HCT116 (cell line): Measurements from ENCODE around the gene ALX4. TPM values are rescaled to one million over a fixed set of nuclear protein-coding genes. Genes with fewer than 3 reads are reported as not detected.

Source experiments
- ATAC-seq: fragments of 200-7000 bp; cut with Tn5 transposase; 2 replicates; pipeline ENCODE4 v1.9.1; 2020; ENCODE audit warnings: mild to moderate bottlenecking, moderate library complexity
- BruUV-seq: library from RNA; stranded (reverse); fragments of 400-500 nt; replicated peaks from 2 replicates; lab custom pipeline; 2021; lab: Mats Ljungman, UMichigan
- CTCF ChIA-PET: fragments of 300-600 bp; sonication (Branson Sonifier 250); formaldehyde crosslinking; loops from one replicate; lab custom pipeline; 2021; ENCODE audit warnings: antibody characterized with exemption; lab: Charles Lee
- POLR2A ChIA-PET: fragments of 300-600, 350-600 bp; sonication (Branson Sonifier 250); formaldehyde crosslinking; loops from one replicate; lab custom pipeline; 2021; ENCODE audit warnings: antibody characterized with exemption; lab: Charles Lee
- RAD21 ChIA-PET, 2 experiments: fragments of 300-600 bp; sonication (Branson Sonifier 250); formaldehyde crosslinking; loops; one replicate each; lab custom pipeline; 2023; ENCODE audit warnings: low total read pairs in 2 of 2; ENCODE audit not compliant: uncharacterized antibody in 2 of 2, unreplicated experiment in 2 of 2, low non-redundant PET in 1 of 2; lab: Charles Lee
- DNase-seq: peaks from one replicate; pipeline ENCODE4 v3.0.0-alpha.2; 2010; ENCODE audit warnings: low read depth, low spot score
- H2AFZ ChIP-seq: fragments of 200-600 bp; shearing (Covaris generic), sonication (generic); 2 replicates; pipeline ENCODE4 v1.6.1; 2017; ENCODE audit warnings: low read depth, mixed run types, mixed read lengths, antibody characterized with exemption, low read length; ENCODE audit not compliant: poor library complexity, severe bottlenecking
- H3K27ac ChIP-seq: 2 replicates; pipeline ENCODE4 v1.5.1; 2012; ENCODE audit warnings: low read depth, low read length
- H3K27me3 ChIP-seq: fragments of 200-600 bp; sonication (generic); 2 replicates; pipeline ENCODE4 v1.6.1; 2016; ENCODE audit warnings: mixed run types, low read length, mixed read lengths; ENCODE audit not compliant: insufficient read depth
- H3K36me3 ChIP-seq, 2 experiments: fragments of 200-500 bp in 1 of 2; fragments of 200-600 bp in 1 of 2; sonication (Bioruptor generic) in 1 of 2; sonication (generic) in 1 of 2; 2 replicates each; pipeline versions ENCODE4 v1.5.1 to v1.6.1; 2014 to 2016; ENCODE audit warnings: low read length in 2 of 2, inconsistent platforms in 1 of 2, mixed read lengths in 1 of 2, mixed run types in 1 of 2; ENCODE audit not compliant: insufficient read depth in 2 of 2, control insufficient read depth in 1 of 2
- H3K4me1 ChIP-seq, 2 experiments: fragments of 200-600 bp in 1 of 2; sonication (generic) in 1 of 2; 2 replicates each; pipeline versions ENCODE4 v1.5.1 to v1.6.1; 2012 to 2017; ENCODE audit warnings: low read length in 2 of 2, inconsistent platforms in 1 of 2, mild to moderate bottlenecking in 1 of 2, mixed read lengths in 1 of 2, mixed run types in 1 of 2, moderate library complexity in 1 of 2; ENCODE audit not compliant: insufficient read depth in 2 of 2, control insufficient read depth in 1 of 2
- H3K4me2 ChIP-seq: fragments of 200-600 bp; sonication (generic); 2 replicates; pipeline ENCODE4 v1.6.1; 2017; ENCODE audit warnings: mixed run types, low read length, mixed read lengths
- H3K4me3 ChIP-seq, 2 experiments: fragments of 200-600 bp in 1 of 2; sonication (generic) in 1 of 2; replicated peaks in 1 of 2; 2 replicates each; pipeline ENCODE4 v1.5.1; 2011 to 2016; ENCODE audit warnings: low read length in 2 of 2, control low read depth in 1 of 2, low read depth in 1 of 2, mild to moderate bottlenecking in 1 of 2, mixed read lengths in 1 of 2, mixed run types in 1 of 2
- H3K79me2 ChIP-seq: fragments of 200-600 bp; sonication (generic); 2 replicates; pipeline ENCODE4 v1.6.1; 2017; ENCODE audit warnings: mild to moderate bottlenecking, mixed run types, low read length, moderate library complexity, mixed read lengths; ENCODE audit not compliant: insufficient read depth
- H3K9ac ChIP-seq: fragments of 200-600 bp; sonication (generic); 2 replicates; pipeline ENCODE4 v1.6.1; 2016; ENCODE audit warnings: low read length, mixed read lengths
- H3K9me2 ChIP-seq: fragments of 200-600 bp; sonication (generic), shearing (Covaris generic); 2 replicates; pipeline ENCODE4 v1.6.1; 2017; ENCODE audit warnings: mixed run types, mild to moderate bottlenecking, moderate library complexity; ENCODE audit not compliant: insufficient read depth
- H3K9me3 ChIP-seq, 2 experiments: fragments of 200-500 bp in 1 of 2; fragments of 200-600 bp in 1 of 2; sonication (Bioruptor generic) in 1 of 2; sonication (generic) in 1 of 2; 2 replicates each; pipeline ENCODE4 v1.6.1; 2014 to 2017; ENCODE audit warnings: low read length in 2 of 2, mixed read lengths in 2 of 2, inconsistent platforms in 1 of 2, low read depth in 1 of 2, mild to moderate bottlenecking in 1 of 2, mixed run types in 1 of 2, moderate library complexity in 1 of 2; ENCODE audit not compliant: control insufficient read depth in 1 of 2, insufficient read depth in 1 of 2
- H4K20me1 ChIP-seq: fragments of 200-600 bp; sonication (generic), shearing (Covaris generic); 2 replicates; pipeline ENCODE4 v1.6.1; 2017; ENCODE audit warnings: mixed run types, mild to moderate bottlenecking, moderate library complexity; ENCODE audit not compliant: insufficient read depth
- CBX3 ChIP-seq: IDR thresholded peaks from 2 replicates; pipeline ENCODE4 v1.6.1; 2012; ENCODE audit warnings: low read depth
- CTCF ChIP-seq, 3 experiments: fragments of 200-600 bp in 1 of 3; sonication (generic) in 1 of 3; IDR thresholded peaks in 2 of 3; conservative IDR thresholded peaks in 1 of 3; 2 replicates each; pipeline ENCODE4 v1.5.1; 2012 to 2017; ENCODE audit warnings: low read depth in 2 of 3, low read length in 2 of 3, antibody characterized with exemption in 1 of 3, borderline replicate concordance in 1 of 3, control low read depth in 1 of 3, mild to moderate bottlenecking in 1 of 3, mixed read lengths in 1 of 3, mixed run types in 1 of 3, moderate library complexity in 1 of 3; ENCODE audit not compliant: insufficient read depth in 1 of 3
- EGR1 ChIP-seq: IDR thresholded peaks from 2 replicates; pipeline ENCODE4 v1.6.1; 2012; ENCODE audit warnings: low read depth
- FOSL1 ChIP-seq: IDR thresholded peaks from 2 replicates; pipeline ENCODE4 v1.6.1; 2012; ENCODE audit warnings: low read depth
- POLR2AphosphoS5 ChIP-seq: IDR thresholded peaks from 2 replicates; pipeline ENCODE4 v1.6.1; 2011; ENCODE audit warnings: mild to moderate bottlenecking, low read depth, low read length, moderate library complexity
- REST ChIP-seq: IDR thresholded peaks from 2 replicates; pipeline ENCODE4 v1.6.1; 2012; ENCODE audit warnings: low read depth
- SP1 ChIP-seq: IDR thresholded peaks from 2 replicates; pipeline ENCODE4 v1.6.1; 2012; ENCODE audit warnings: low read depth
- SRF ChIP-seq: IDR thresholded peaks from 2 replicates; pipeline ENCODE4 v1.6.1; 2012; ENCODE audit warnings: low read depth
- YY1 ChIP-seq: IDR thresholded peaks from 2 replicates; pipeline ENCODE4 v1.6.1; 2011; ENCODE audit warnings: low read length, low read depth, moderate library complexity, mild to moderate bottlenecking; ENCODE audit not compliant: insufficient replicate concordance; ENCODE audit errors: extremely low read depth
- ZBTB33 ChIP-seq: IDR thresholded peaks from 2 replicates; pipeline ENCODE4 v1.6.1; 2011; ENCODE audit warnings: mild to moderate bottlenecking, low read length, moderate library complexity; ENCODE audit not compliant: insufficient replicate concordance; ENCODE audit errors: extremely low read depth
- intact Hi-C: fragments of 100-400 bp; cut with micrococcal nuclease; formaldehyde crosslinking; loops from 2 replicates; pipeline ENCODE4 v1.10.0; 2022
- total RNA-seq: library from RNA; stranded (reverse); gene quantifications from one replicate; pipeline ENCODE4 v1.2.1, GENCODE V29; 2021; ENCODE audit not compliant: unreplicated experiment

Gene ALX4
- total RNA-seq, 1 experiment from 2014 or later: not detected

- Histone ChIP-seq H4K20me1 (no peaks in the 10 kb centered on the region), H3K27ac (no peak overlapping the region), H3K4me3 (no peak overlapping the region), H3K9me2 (no peaks in the 10 kb centered on the region), H2AFZ (no peak overlapping the region), H3K36me3 (no peaks in the 10 kb centered on the region), H3K4me1 (no peaks in the 10 kb centered on the region), H3K4me2 (no peak overlapping the region), H3K9ac (no peak overlapping the region), H3K9me3 (peaks cover 3 to 4% of the 10 kb centered on the region in 2 experiments; a peak in 2 of 4 replicates), H3K27me3 (no peaks in the 10 kb centered on the region)
- DNase-seq (no peak), ATAC-seq (no peak)
- ChIA-PET CTCF (interaction anchor here (1.3 kb wide), 1 partner anchor 123 kb away, joined by 3 read pairs; no protein-coding TSS in a partner anchor), RAD21 (no interaction called here), POLR2A (no interaction called here)
- intact Hi-C loops: no loop called here
- TF ChIP-seq POLR2AphosphoS5 (no peak), SP1 (no peak), SRF (no peak), CBX3 (no peak)
- TF ChIP-seq, all 23 proteins: peak for 0
- H3K79me2 ChIP-seq: no peaks in the 10 kb centered on the region
- BruUV-seq: no TSS peak
Measured at GRCh38 chr11:44256673-44257291, 53.2 kb downstream of the ALX4 start.

GRCh38 chr11:44255406-44256071 lies 54.4 kb downstream of the ALX4 start:
- no peak overlapping the region for H3K4me2 ChIP-seq
- CTCF ChIA-PET: no interaction called here
- no peak for TF ChIP-seq FOSL1
- TF ChIP-seq REST: no peak
- no peak for TF ChIP-seq ZBTB33
- no peak for TF ChIP-seq EGR1
- no peak for TF ChIP-seq YY1
- TF ChIP-seq POLR2AphosphoS5: no peak
- no peak for TF ChIP-seq CTCF (IDR thresholded peaks at IDR 0.05 in 2 of 3, conservative IDR thresholded peaks at IDR 0.05 in 1 of 3; ENCODE audit: borderline replicate concordance in 1 of 3, insufficient read depth in 1 of 3, low read depth in 2 of 3, low read length in 2 of 3)

More at GRCh38 chr11:44255406-44256071, 54.4 kb downstream of the ALX4 start:
- intact Hi-C loops: no loop called here
- no peaks in the 10 kb centered on the region for H3K79me2 ChIP-seq
- peaks cover 3 to 4% of the 10 kb centered on the region in 2 experiments; a peak in 2 of 4 replicates for H3K9me3 ChIP-seq
- ATAC-seq (no peak), DNase-seq (no peak)
- ChIA-PET POLR2A (no interaction called here), RAD21 (no interaction called here)
- H2AFZ ChIP-seq: no peak overlapping the region
- no peaks in the 10 kb centered on the region for H3K36me3 ChIP-seq
- H3K4me3 ChIP-seq: no peak overlapping the region
- no peak overlapping the region for H3K27ac ChIP-seq
- H4K20me1 ChIP-seq: no peaks in the 10 kb centered on the region
- H3K4me1 ChIP-seq: no peaks in the 10 kb centered on the region
- no peaks in the 10 kb centered on the region for H3K27me3 ChIP-seq
- H3K9me2 ChIP-seq: no peaks in the 10 kb centered on the region
- no peak overlapping the region for H3K9ac ChIP-seq
- no TSS peak for BruUV-seq
